ENCODE results near the gene TRPM1.

Gene TRPM1

DNA sequence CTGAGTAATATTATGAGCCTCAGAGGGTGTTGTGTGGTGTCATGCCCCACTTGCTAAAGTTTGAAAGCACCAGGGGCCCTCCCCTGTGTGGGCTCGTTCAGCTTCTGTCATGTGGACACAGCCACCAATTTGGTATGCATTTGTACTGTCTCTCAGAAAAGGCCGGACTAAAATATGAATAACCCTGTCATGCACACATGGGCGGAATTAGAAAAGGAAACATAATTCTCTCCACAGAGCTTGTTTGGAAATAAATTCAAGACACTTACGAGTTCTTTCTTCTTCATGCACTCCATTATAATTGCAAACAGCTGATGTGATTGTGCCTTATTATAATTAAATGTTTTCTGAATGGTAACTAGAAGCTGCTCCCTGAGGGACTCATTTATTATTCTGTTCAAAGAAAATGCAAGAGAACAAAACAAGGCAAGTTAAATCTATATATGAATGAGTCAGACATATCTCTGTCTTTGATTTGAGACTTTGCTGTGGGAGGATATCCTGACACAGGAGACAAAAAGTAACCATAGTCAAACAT, 39.1 kb downstream of the TRPM1 start:
- no peak for DNase-seq (ENCODE audit: low spot score)
- TF ChIP-seq, protein P1, sequence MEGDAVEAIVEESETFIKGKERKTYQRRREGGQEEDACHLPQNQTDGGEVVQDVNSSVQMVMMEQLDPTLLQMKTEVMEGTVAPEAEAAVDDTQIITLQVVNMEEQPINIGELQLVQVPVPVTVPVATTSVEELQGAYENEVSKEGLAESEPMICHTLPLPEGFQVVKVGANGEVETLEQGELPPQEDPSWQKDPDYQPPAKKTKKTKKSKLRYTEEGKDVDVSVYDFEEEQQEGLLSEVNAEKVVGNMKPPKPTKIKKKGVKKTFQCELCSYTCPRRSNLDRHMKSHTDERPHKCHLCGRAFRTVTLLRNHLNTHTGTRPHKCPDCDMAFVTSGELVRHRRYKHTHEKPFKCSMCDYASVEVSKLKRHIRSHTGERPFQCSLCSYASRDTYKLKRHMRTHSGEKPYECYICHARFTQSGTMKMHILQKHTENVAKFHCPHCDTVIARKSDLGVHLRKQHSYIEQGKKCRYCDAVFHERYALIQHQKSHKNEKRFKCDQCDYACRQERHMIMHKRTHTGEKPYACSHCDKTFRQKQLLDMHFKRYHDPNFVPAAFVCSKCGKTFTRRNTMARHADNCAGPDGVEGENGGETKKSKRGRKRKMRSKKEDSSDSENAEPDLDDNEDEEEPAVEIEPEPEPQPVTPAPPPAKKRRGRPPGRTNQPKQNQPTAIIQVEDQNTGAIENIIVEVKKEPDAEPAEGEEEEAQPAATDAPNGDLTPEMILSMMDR (IDR thresholded peaks at IDR 0.05; ENCODE audit: extremely low read depth, missing control alignments) = no peak

DNA sequence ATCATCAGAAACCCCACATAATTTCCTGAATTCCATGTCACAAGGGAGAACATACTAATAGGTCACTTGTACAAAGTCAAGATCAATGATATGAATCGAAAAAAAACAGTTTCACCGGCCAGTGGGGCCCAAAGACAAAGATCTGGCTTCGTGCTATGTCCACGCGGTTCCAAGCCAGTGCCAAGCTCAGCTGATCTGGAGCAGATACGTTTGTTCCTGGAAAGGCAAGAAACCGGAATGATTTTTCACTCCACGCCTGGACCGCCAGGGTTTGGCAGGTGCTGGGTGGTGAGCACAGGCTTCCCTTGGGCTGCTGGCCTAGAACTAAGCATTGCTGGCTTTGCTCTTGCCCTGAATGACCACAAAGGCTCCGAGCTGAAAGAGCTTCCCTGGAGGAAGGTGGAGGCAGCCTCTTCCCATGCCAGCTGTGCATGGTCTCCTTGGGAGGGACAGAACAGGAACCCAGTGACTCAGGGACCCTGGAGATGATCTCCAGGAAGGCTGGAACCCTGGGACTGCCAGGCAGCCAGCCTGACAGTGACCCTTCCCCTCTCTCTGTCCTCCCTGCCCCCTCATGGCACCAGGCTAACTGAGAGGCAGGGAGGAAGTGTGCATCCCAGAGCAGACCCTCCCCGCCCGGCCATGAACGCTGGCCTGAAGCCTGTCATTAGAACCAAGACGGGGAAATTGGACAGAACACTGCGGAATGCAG, 40.9 kb downstream of the TRPM1 start:
- TF ChIP-seq, protein P1 (IDR thresholded peaks at IDR 0.05; ENCODE audit: extremely low read depth, missing control alignments) = no peak
- DNase-seq (ENCODE audit: low spot score) = no peak

DNA sequence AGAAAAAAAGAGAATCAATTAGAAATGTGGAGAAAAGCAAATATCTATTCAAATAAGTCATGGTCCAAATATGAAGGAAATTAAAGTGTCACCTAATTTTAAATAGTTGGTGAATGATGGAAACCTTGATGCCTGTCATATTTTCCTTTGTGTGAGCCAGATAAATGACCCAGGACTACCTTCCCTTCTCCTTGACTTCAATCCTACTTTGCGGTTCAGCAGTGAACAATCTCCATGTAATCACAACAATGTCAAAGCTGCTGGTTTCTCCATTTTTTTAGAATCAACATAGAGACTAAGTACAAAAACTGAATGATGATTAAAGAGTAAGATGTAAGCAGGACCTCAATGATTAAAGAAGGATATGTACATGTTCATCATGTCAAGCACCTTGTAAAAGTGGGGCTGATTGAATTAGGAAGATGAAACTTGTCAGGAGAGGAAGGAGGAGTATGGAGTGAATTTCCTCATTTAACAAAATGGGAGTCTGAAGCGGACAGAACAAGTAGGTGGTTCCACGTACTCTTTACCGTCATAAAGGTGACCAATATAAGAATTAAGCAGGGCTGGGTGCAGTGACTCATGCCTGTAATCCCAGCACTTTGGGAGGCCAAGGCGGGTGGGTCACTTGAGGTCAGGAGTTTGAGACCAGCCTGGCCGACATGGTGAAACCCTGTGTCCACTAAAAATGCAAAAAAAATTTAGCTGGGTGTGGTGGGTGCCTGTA, 43.1 kb downstream of the TRPM1 start:
- DNase-seq (ENCODE audit: low spot score) = no peak
- TF ChIP-seq, protein P1 (IDR thresholded peaks at IDR 0.05; ENCODE audit: extremely low read depth, missing control alignments) = no peak

DNA sequence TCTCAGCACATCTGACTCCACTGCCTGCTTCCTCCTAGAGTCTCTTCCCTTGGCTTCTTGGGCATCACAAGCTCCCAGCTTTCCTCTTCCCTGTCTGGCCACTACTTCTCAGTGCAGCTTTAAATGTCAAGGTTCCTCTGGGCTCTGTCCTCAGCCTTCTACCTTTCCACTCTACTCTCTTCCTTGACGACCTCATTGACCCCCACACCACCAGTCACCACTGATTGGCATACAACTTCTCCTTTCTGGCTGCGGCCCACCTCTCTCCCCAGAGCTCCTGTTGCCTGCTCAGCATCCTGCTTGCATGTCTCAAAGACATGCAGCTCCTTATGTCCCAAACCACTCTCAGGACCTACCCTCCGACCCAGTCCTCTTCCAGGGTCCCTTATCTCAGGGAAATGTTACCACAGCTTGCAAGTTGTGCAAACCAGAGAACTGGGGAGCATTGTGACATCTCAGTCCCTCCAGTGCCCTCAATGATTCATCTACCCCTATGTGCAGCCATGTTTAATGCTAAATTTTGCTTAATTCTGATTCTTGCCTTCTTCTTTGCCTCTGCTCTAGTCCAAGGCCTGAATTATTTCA, 49.9 kb downstream of the TRPM1 start:
- DNase-seq (ENCODE audit: low spot score) = no peak
- TF ChIP-seq, protein P1 (IDR thresholded peaks at IDR 0.05; ENCODE audit: extremely low read depth, missing control alignments) = no peak

DNA sequence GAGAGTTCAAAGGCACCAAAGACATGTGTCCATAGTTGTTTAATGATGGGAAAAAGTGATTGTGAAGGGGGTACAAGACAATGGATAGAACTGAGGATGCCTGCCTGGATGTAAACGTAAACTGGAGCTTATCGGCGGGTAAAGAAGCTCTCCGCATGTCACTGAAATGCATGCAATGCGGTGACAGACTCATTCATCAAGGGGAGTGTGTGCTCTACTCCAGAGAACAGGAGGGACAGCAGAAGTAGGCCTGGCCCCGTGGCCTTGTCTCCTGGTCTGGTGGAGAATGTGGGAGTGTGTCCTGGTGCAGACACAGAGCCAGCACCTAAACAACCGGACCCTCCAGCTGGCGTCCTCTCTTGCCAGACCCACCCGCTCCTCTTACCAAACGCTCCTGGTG, 50.6 kb downstream of the TRPM1 start:
- TF ChIP-seq, protein P1 (IDR thresholded peaks at IDR 0.05; ENCODE audit: extremely low read depth, missing control alignments) = no peak
- DNase-seq (ENCODE audit: low spot score) = no peak

DNA sequence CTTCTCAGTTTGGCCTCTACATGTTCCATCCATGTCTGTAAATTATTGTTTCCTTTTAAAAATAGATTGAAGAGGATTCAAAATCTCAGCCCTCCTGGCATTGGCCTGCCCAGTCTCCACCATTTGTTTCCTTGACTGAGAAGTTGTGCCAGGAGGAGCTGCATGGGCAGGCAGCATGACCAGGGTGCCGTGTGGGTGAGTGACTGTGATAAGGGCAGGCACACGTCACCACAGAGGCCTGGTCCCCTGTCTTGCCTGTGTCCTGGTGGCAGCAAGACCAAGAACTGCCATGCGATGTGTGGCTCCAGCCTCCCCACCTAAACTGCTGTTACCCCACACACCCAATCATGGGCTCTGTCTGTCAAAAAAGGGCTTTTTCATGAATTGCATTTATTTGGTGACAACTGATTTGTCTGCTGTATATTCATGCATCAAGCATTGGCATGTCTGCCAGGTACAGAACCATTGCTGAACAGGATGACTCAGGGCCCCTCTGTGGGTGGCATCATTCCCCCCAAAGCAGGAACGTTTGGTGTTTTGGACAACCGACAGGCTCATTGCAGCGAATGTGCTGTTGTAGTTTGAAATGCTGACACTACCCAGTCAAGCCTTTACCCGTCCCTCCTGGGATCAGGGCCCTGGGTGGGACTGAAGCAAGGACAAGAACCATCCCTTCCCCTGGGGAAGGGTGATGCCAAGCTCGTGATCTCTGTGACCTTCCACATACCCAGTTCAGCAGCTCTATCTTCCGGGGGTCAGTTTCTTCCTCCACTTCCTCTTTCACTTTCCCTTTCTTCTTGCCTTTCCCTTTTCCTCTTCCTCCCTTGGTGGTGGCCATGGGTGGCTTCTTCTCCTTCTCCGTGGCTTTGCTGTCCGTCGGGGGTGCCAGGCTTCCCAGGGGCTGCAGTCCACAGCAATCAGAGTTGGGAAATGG, 51.6 kb downstream of the TRPM1 start:
- TF ChIP-seq, protein P1 (IDR thresholded peaks at IDR 0.05; ENCODE audit: extremely low read depth, missing control alignments) = no peak
- DNase-seq (ENCODE audit: low spot score) = no peak

Data from GM20000 (cell line).